GM13977 (cell line): ENCODE data around the gene KCNAB3.
A peak's percentile ranks its signal among the peaks of the same experiment; 100 is the strongest.

Source experiments
- DNase-seq: peaks from one replicate; pipeline ENCODE4 v3.0.0; 2012; ENCODE audit warnings: low spot score
- CTCF ChIP-seq: IDR thresholded peaks from 2 replicates; pipeline ENCODE4 v1.5.1; 2012; ENCODE audit warnings: mild to moderate bottlenecking, control low read depth; ENCODE audit not compliant: insufficient read depth; ENCODE audit errors: extremely low read depth, missing control alignments
- in situ Hi-C: fragments of 300-500 bp; cut with MboI; formaldehyde crosslinking; loops from one replicate; pipeline ENCODE4 v1.12.0; 2022; ENCODE audit warnings: low sequenced_read_pairs, low pct_unique_long_range_greater_than_20kb, mixed read lengths, inconsistent platforms; ENCODE audit not compliant: unreplicated experiment

Gene KCNAB3

GRCh38 chr17:7951143-7951792 is 21.6 kb upstream of the KCNAB3 start:
- TF ChIP-seq CTCF: no peak
- peak; percentile 75 for DNase-seq
- in situ Hi-C loops: no loop called here

GRCh38 chr17:7950578-7950977 is 20.9 kb upstream of the KCNAB3 start:
- DNase-seq: no peak
- in situ Hi-C loops: no loop called here
- no peak for TF ChIP-seq CTCF

GRCh38 chr17:7947651-7948050 is 18.0 kb upstream of the KCNAB3 start:
- TF ChIP-seq CTCF: no peak
- in situ Hi-C loops: no loop called here
- no peak for DNase-seq

- DNase-seq: no peak
- in situ Hi-C loops: no loop called here
- TF ChIP-seq CTCF: no peak
Observed at GRCh38 chr17:7946441-7946840, 16.8 kb upstream of the KCNAB3 start.

DNA sequence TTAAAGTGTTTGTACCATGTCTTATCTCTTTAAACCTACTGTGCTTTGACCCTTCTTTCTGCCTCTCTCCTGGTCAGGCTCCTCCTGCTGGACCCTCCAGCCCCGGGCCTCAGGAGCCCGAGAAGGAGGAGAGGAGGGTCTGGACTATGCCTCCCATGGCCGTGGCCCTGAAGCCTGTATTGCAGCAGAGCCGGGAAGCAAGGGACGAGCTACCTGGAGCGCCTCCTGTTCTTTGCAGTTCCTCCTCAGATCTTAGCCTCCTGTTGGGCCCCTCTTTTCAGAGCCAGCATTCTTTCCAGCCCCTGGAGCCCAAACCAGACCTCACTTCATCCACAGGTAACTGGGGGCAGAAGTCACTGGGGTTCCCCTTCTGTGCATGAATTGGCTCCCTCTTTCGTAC is 16.0 kb upstream of the KCNAB3 start:
- no peak for DNase-seq
- TF ChIP-seq CTCF: no peak
- in situ Hi-C loops: no loop called here

DNA sequence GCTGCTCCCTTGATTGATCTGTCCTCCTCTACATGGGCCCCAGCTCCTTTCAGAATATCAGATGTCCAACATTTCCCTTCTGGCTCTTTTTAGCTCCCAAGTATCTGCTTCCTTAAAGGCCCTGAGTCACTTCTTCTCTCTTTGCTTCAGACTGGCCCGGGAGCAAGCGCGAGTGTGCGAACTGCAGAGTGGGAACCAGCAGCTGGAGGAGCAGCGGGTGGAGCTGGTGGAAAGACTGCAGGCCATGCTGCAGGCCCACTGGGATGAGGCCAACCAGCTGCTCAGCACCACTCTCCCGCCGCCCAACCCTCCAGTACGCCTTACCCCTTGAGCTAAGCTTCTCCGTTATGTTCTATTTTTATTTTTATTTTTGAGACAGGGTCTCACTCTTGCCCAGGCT is 14.7 kb upstream of the KCNAB3 start:
- in situ Hi-C loops: no loop called here
- DNase-seq: no peak
- no peak for TF ChIP-seq CTCF
